D721Med (cell line): ENCODE data around the gene LRRFIP1.
"Not testable (repeated sequence)": the region's sequence is repeated elsewhere in the genome, so short reads cannot be mapped to it uniquely, and the experiment has no call there.

Experiments
- DNase-seq: peaks from one replicate; pipeline ENCODE4 v3.0.0; 2011; ENCODE audit warnings: low spot score; ENCODE audit not compliant: insufficient read length
- FAIRE-seq: peaks from 2 replicates; lab custom pipeline; 2011; peaks lifted over from hg19 to GRCh38; lab: Jason Lieb, UNC
- CTCF ChIP-seq: IDR thresholded peaks from 2 replicates; pipeline ENCODE4 v1.5.1; 2012; ENCODE audit warnings: mild to moderate bottlenecking, control low read depth; ENCODE audit not compliant: insufficient read depth; ENCODE audit errors: missing control alignments

The LRRFIP1 gene

GRCh38 chr2:237685408-237685807 is 58.0 kb downstream of the LRRFIP1 start:
- no peak for FAIRE-seq
- TF ChIP-seq CTCF, result peak; percentile 40
- DNase-seq, result no peak

- DNase-seq (no peak), FAIRE-seq (no peak)
- TF ChIP-seq CTCF, result no peak
Measured at GRCh38 chr2:237686659-237687136, 59.3 kb downstream of the LRRFIP1 start.

- no peak for TF ChIP-seq CTCF
- DNase-seq, result no peak
- no peak for FAIRE-seq
Measured at GRCh38 chr2:237688081-237688480, 60.7 kb downstream of the LRRFIP1 start.

- not testable (repeated sequence) for FAIRE-seq
Measured at GRCh38 chr2:237688541-237688940, 61.2 kb downstream of the LRRFIP1 start.

GRCh38 chr2:237689336-237690131 is 62.1 kb downstream of the LRRFIP1 start:
- DNase-seq (no peak), FAIRE-seq (no peak)
- TF ChIP-seq CTCF, result no peak

More at GRCh38 chr2:237688541-237688940, 61.2 kb downstream of the LRRFIP1 start:
- DNase-seq, result not testable (repeated sequence)

GRCh38 chr2:237691029-237691907 is 63.9 kb downstream of the LRRFIP1 start:
- no peak for FAIRE-seq
- TF ChIP-seq CTCF, result no peak

GRCh38 chr2:237691908-237692600 is 64.7 kb downstream of the LRRFIP1 start:
- DNase-seq, result peak; percentile 85
- TF ChIP-seq CTCF, result no peak
- FAIRE-seq, result no peak

More at GRCh38 chr2:237691029-237691907, 63.9 kb downstream of the LRRFIP1 start:
- no peak for DNase-seq
